Left hindlimb (tissue), 1 donor: ENCODE data around the gene LETM1.

Experiments used
- DNase-seq: peaks from one replicate; pipeline ENCODE4 v3.0.0-alpha.2; 2018

Gene LETM1

DNA sequence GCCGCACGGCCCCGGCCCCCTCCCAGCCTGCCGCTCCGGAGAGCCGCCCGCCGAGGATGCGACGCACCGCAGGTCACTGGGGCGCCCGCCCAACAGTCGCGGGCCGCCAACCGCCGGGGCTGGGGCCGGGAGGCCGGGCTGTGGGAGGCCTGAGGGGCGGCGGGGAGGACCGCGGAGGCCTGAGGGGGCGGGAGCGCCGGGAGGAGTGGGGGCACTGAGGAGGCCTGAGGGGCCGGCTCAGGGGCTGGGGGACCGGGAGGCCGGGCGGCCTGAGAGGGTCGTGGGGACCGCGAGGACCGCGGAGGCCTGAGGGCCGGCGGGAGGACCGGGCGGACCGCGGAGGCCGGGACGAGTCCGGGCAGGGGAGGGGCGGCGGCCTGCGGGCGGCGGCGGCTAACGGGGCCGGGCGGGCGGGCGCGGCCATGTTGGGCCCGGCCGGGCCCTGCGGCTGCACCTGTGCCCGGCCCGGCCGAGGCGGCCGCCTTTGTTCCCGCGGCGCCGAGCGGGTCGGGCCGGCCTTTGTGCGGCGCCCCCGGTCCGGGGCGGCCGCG, 15.6 kb upstream of the LETM1 start:
- peak; percentile 68 for DNase-seq

DNA sequence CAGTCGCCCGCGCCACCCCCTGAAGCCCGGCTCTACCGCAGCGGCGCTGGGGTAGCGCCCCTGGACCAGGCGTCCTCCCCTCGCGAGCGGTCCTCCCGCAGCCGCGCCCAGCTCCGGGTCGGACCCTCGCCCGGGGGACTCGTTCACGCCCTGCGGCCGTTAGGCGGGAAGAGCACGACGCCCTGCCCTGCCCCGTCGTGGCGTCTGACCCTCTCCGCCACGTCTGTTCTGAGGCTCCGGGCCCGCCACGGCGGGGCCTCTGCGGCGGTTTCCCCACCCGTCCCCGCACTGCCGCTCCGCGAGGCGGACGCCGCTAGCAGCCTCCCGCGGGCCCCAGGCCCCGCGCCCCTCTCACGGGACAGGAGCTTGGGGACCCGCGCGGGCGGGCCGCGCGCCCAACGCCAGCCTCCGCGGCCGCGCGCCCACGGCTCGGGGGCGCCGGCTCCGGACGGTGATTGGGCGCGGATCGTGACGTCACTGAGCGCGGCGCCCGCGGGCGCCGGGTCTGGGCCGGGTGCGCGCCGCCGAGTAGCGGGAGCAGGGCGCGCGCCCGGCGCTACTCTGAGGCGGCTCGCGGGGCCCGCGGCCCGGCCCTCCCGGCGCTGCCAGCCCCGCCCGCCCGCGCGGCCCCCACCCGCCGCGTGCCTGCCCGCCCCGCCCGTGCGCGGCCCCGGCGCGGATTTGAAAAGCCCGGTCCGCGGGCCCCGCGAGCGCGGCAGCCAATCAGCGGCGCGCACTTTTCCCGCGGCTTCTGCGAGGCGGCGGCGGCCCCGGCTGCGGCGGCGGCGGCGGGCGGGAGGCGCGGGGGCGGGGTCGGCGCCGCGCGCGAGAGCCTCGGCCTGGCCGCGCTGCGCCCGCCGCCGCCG, 14.9 kb upstream of the LETM1 start, which contains the start of gene NSD2:
NSD2 (plus strand) TSS at position 816 of the 866 bp plus-strand sequence. CDS start 29,262 bp downstream, outside the sequence.
- DNase-seq = peak; percentile 92

DNA sequence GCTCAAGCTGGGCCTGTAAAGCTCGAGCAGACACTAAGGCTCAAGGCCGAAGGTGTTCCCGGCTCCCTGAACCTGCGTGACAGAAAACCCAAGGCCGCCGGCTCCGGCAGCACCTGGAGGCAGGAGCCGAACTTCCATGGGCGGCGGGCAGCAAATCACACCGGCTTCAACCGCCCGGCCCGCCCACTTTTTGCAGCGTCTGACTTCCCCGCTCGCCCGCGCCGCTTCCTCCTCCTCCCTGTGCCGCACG, 14.3 kb upstream of the LETM1 start:
- peak; percentile 89 for DNase-seq

DNA sequence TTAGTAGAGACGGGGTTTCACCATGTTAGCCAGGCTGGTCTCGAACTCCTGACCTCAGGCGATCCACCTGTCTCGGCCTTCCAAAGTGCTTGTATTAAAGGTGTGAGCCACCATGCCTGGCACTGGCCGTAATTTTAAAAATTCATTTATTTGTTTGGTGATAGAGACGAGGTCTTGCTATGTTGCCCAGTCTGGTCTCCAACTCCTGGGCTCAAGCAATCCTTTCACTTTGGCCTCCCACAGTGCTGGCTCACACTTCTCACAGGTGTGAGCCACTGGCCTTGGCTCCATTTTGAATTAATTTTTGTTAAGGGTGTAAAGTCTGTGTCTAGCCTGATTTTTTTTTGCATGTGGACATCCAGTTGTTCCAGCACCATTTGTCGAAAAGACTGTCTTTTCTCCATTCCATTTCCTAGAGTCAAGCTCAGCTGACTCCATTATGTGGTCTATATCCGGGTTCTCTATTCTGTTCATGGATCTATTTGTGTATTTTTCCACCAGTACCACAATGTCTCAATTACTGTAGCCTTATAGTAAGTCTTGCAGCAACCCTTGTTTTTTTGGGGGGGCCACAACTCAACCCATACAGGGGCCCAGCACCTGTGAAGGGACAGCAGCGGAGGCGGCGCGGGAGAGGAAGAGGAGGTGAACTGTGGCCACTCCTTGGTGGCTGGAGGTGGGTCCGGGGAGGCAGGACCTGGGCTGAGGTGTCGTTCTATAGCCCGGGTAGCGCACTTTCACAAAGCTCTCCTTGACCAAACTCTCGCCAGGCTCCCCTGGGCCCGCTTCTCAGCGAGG, 13.8 kb upstream of the LETM1 start:
- DNase-seq = no peak

DNA sequence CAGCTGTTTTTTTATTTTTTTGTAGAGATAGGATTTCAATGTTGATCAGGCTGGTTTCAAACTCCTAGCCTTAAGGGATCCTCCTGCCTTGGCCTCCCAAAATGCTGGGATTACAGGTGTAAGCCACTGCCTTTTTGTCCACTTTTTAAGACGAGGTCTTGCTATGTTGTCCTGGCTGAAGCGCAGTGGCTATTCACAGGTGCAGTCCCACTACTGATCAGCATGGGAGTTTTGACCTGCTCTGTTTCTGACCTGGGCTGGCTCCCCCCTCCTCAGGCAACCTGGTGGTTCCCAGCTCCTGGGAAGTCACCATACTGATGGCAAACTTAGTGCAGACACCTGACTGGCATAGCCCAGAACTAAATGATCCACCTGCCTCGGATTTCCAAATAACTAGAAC, 13.0 kb upstream of the LETM1 start:
- no peak for DNase-seq

DNA sequence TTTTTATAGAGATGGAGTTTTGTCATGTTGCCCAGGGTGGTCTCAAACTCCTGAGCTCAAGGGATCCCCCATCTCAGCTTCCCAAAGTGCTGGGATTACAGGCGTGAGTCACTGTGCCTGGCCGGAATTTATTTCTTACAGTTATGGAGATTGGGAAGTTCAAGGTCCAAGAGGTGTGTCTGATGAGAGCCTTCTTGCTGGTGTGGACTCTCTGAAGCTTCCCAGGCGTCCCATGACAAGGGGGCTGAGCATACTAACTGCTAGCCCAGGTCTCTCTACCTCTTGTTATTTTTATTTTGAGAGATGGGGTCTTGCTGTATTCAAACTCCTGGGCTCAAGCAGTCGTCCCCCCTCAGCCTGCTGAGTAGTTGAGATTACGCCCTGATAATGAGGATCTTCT, 12.3 kb upstream of the LETM1 start:
- no peak for DNase-seq

DNA sequence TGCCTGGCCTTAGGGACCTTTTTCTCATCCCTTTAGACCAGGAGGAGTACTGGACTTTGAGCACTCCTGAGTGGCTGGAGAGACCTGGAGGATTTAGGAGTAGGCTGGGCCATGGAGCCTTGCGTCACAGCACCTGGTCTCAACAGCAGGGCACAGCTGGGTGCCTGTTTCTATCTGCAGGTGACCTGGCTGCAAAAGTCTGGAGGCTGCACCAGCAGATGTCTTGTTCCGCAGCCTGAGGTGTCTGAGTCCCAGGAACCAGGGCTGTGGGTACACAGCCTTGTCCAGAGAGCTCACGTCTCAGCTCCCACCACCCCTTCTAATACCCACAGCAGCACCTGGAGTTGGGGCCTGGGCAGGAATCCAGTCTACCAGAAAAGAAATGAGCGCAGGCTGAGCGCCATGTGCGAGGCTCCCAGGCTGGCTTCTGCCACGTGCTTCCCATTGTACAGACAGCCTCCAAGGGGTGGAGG, 10.3 kb upstream of the LETM1 start:
- no peak for DNase-seq

DNA sequence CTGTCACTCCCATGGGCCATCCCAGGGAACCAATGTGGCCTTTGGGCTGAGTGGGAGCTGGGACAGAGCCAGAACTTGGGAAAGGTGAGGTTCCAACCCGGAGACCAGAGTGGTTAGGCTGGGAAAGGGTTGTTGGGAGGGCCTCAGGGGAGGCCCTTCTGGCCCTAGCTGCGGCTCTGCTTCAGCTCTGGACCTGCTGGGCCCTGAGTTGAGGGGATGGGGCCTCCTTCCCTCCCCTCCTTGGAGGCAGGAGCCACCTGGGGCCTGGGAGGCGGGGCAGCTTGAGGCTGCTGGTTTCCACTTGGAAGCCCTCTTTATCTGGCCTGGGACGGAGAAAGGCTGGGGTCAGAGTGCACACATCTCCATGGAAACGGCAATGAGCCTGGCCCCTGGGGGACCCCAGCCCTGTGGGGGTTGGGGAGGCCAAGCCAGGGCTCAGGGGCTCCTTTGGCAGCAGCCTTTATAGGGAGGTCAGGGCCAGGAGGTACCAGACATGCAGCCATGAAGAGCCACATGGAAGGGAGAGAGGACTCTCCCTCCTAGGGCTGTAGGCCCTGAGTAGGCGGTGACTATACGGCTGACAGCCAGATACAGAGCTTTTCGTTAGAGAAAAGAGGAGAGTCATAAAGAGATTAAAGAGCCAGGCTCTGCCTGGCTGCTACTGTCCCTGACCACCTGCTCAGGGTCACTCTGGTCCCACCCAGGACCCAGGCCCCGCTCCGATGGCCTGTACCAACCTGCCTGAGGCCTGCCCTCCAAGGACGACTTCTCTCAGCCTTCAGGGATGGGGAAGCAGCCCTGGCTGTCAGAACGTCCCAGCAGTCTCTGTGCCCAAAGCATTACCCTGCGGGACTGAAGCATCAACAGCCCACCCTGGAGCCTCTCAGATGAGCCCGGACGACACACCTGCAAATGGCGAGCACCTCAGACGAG, 8.4 kb upstream of the LETM1 start:
- no peak for DNase-seq

DNA sequence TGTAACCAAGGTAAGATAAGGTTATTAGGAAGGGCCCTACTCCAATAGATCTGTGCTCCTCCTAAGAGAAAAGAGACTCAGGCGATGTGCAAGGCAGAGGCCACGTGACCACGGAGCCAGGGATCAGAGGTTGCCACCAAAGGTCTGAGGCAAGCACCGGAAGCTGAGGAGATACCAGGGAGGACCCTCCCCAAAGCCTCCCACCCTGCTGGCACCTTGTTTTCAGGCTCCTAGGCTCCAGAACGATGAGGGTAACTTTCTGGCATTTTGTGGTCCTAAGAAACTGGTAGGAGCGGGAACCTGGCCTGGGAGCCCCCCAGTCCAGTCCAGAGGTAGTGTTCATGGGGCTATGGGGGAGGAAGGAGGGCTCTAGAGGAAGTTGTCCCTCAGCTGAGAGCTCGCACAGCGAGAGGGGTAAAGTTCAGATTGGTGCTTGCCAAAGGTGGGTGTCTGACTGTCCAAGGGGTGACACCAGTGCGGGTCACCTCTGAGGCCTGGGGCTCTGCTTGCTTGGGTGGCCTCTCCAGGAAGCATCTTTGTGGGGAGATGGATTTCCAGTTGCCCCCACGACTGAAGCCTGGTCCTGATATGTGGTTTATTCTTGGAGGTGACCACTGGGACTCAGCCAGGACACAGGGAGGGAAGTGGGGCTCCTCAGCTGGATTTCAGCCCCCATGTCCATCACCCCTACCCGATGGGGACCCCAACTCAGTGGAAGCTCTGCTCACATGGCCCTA, 7.5 kb upstream of the LETM1 start:
- no peak for DNase-seq

DNA sequence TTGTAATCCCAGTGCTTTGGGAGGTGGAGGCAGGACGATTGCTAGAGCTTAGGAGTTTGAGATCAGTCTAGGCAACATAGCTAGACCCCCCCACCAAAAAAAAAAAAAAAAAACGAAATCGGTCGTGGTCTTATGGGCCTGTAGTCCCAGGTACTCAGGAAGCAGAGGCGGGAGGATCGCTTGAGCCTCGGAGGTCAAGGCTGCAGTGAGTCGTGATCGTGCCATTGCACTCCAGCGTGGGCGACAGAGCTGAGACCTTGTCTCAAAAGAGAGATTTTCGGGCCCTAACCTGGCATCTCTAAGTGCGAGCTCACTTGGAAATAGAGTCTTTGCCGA, 7.0 kb upstream of the LETM1 start:
- no peak for DNase-seq

DNA sequence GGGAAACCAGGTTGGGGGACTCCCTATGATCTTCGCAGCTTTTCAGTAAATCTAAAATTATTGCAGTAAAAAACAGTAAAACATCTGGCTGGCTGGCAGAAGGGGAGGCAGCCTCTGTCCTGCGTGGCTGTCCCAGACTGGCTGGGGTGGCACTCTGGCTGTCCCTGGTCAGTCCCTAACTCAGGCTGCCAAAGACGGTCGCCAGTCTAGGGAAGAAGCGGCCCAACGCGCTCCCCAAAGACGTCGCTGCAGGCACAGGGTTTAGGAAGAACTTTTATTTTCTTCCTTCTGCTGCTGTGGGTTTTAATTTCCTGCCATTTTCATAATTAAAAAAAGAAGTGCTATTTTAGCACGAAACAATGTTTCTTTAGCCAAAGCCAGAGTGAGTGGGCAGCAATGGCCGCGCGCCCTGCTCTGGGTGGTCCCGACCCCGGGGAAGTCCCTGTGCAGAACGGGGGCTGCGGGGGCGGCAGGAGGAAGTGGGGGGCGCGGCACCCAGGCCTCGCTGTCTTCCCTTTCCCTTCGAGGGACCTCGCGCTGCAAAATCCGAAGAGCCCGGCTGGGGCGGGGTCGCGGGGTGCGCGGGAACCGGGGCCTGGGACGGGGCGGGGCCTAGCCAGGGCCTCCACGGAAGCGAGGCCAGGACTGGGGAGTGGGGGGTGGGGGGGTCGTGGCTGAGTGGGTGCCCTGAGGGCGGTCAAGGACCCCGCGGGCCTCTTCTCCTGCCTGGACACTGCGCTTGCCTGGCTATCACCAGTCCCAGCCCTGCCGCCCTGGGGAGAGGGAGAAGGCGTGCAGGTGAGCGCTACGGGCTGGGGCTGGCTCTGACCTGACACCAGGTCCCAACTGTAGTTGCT, 6.3 kb upstream of the LETM1 start:
- no peak for DNase-seq

DNA sequence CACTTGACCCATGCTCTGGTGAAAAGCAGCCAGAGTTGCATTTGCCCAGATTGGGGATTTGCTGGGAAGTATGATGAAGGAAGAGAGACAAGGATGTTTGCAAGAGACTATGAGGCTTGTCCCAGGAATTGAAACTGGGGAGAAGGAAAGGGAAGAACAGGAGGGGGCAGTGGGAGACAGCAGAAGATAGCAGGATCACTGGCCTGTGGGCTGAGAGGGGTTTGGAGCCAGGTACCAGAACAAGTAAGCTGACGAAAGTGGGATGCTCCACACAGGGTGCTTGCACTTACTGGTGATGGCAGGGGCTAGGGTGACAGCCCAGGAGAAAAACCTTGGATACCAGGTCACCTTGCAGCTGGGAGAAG, 3.4 kb upstream of the LETM1 start:
- DNase-seq = no peak

DNA sequence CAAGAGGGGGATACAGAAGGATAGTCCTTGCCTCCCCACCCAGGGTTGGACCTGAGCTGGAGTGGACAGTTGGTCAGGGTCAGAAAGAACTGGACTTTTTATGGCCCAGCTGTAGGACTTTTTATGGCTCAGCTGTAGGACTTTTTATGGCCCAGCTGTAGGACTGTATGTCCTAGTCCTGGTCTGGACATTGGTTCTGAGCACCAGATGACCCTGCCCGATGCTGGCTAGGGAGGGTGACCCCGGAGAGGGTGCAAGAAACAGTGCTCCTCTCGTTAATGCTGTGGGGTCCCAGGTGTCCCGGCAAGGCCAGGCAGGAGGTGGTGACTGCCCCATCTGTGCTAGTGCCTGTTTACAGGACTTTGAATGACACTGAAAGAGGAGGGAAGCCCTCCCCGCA, 2.0 kb upstream of the LETM1 start:
- no peak for DNase-seq

DNA sequence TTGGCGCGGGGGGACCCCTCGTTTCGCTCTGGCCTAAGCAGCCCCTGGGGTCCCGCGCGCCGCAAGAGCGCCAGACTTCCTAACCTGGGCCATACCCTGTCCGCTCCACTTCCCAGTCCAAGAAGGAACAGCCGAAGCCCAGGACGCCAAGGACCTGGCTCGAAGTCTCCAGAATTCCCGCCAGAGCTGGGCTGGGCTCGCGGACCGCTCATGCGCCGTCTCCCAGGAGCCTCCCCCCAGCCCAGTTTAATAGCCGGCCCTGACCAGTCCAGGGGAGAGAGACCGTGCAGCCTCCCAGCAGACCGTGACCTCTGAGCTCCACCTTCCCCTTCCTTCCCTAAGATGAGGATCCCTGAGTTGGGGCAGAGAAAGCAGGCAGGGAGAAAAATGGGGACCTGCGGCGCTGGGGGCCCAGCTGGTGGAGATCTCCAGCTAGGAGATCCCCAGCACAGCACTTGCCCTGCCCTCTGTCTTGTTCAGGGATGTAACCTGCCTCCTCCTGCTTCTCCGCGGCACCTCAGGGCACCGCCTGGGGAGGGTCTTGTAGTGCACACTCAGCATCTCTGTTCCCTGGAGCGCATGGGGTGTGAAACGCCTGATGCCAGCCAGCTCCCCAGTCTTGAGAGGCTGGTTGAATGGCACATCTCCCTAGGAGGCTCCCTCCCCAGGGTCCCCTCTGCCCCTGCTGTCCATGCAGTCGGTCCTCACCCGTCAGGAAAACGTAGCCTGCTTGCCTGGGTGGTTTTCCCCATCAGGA, 1.2 kb upstream of the LETM1 start:
- DNase-seq = no peak

DNA sequence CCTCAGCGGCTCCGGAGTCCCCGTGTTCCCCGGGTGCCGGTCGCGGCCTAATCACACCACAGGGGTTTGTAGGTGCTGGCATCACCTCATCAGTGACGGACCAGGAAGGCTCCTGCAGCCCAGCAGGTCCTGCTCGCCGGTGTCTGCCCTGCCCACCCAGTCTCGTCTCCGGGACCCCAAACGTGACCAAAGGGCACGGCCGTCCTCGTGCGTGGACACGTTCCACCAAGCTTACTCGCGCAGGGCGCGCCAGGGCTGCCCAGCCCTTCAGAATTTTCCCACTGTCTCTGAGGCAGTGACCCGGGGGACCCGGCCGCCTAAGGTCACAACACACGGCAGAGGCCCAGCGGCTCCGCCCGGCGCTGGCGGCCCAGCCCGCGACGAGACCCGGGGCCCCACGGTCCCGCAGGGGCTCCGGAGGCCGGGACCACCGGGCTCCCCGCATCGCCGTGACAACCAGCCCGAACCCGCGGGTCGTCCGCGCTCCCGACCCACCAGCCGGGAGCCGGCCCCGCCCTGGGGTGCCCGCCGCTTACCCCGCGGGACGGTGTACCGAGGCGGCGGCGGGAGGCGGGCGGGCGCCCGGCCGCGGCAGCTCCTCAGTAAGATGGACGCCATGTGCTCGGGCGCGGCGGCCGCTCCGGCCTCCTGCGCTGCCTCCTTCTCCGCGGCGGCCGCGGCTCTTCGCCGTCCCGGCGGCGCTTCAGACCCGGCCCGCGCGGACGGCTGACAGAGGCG, 454 bp downstream of the LETM1 start:
- no peak for DNase-seq

DNA sequence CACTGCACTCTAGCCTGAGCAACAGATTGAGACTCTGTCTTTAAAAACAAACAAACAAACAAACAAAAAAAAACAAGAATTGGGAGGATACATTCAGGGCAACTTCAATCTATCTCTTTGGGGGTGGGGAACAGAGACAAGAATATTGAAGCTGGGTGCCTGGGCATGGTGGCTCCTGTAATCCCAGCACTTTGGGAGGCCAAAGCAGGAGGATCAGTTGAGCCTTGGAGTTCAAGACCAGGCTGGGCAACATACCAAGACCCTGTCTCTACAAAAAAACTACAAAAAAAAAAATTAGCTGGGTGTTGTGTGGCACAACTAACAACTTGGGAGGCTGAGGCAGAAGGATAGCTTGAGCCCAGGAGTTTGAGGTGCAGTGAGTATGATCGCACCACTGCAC, 1.2 kb downstream of the LETM1 start:
- no peak for DNase-seq

DNA sequence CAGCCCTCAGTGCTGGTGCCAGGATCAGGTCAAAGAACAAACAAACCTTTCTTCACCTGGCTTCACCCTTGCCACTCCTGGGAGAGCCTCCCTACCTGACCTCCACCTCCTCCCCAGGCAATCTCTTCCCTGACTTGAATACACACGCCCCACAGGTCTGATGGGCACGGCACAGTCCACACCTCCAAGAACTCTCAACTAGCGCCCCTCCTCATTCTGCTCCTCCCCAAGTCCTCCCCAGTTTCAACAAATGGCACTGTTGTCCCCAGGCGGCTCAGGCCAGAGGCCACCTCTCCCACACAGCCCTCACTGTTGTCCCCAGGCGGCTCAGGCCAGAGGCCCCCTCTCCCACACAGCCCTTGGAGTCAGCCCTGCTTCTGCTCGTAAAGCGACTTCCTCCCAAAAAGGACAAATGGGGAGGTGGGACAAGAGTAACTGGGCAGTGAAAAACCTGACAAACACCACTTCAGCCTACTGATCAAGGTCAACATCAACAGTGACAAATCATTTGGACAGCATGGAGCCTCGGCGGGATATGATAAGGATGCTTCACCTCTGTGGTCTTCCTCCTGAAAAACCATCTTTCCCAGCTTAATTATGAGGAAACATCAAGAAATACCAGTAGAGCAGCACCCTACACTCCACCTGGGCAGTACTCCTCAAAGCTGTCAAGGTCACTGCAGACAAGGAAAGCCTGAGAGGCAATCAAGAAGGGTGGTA, 2.9 kb downstream of the LETM1 start:
- DNase-seq = no peak

DNA sequence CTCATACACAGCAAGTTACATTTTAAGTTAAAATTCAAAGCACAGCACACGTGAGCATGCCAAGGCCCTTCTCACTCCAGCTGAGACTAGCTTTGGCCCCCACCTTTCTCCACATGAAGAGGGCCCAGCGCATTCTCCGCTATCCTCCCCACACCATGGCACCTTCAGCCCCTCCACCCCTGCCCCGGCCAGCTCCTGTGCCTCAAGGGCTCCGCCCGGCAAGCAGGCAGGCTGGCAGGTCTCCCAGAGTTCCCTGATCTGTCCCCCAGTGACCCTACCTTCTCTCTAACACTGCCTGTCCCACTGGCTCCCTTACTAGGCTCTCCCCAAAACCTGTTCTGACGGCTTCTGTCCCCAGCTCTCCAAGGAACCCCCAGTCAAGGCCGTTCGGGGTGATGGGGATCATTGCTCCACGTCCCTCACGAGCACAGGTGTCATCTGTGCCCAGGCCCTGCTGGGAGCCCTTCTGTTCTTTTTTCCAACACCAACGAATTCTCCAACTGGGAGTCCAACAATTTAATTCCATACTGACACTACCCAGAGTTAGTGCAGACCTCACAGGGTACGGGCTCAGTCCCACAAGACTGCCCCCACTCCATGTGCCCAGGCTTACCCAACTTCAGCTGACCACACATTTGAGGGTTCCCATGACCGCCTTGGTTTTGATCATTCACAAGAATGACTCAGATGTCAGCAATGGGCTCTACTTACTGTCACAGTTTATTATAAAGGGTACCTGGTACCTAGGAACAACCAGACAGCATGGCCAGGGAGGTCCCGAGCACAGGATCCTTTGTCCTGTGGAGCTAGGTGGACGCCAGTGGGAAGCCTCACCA, 4.2 kb downstream of the LETM1 start:
- DNase-seq = no peak
